ENCODE data around the gene EIF4E1B.

- no peak for TF ChIP-seq CTCF (IDR thresholded peaks at IDR 0.05; ENCODE audit: poor library complexity, severe bottlenecking)
- no peak for TF ChIP-seq EZH2 (IDR thresholded peaks at IDR 0.05; ENCODE audit: borderline replicate concordance, insufficient read depth, low read length, poor library complexity, severe bottlenecking)
- TF ChIP-seq POLR2AphosphoS5 (IDR thresholded peaks at IDR 0.05): no peak
- no peak for TF ChIP-seq REST (IDR thresholded peaks at IDR 0.05; ENCODE audit: borderline replicate concordance)
These were observed 64.2 kb downstream of the EIF4E1B start for GRCh38 chr5:176694631-176695030.

Measured in neural cell (in vitro differentiated cells).